ENCODE measurements around the gene MEAF6.
"Not testable (repeated sequence)": the region's sequence is repeated elsewhere in the genome, so short reads cannot be mapped to it uniquely, and the experiment has no call there.

MEAF6 gene

DNA sequence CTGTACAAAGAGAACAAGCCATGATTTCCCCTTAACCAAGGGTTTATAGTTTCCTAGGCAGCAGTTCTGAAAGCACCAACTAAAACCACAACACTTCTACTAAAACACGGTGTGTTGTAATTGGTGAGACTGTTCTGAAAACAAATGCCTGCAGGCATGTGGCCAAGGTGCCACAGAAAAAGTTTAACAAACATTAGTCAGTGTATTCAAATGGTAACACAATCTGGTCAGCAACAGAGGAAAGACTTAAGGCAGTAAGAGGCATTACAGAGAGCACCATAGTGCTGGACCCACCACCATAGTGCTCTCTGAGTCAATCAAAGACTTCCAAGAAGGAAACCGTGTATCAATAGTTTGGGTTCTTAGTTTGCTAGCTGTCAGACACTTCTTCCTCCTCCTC, 22.8 kb upstream of the MEAF6 start:
- peaks cover 10% of the 10 kb centered on the region for H3K36me3 ChIP-seq (ENCODE audit: control insufficient read depth, insufficient read depth, low read length)
- TF ChIP-seq, protein P1, sequence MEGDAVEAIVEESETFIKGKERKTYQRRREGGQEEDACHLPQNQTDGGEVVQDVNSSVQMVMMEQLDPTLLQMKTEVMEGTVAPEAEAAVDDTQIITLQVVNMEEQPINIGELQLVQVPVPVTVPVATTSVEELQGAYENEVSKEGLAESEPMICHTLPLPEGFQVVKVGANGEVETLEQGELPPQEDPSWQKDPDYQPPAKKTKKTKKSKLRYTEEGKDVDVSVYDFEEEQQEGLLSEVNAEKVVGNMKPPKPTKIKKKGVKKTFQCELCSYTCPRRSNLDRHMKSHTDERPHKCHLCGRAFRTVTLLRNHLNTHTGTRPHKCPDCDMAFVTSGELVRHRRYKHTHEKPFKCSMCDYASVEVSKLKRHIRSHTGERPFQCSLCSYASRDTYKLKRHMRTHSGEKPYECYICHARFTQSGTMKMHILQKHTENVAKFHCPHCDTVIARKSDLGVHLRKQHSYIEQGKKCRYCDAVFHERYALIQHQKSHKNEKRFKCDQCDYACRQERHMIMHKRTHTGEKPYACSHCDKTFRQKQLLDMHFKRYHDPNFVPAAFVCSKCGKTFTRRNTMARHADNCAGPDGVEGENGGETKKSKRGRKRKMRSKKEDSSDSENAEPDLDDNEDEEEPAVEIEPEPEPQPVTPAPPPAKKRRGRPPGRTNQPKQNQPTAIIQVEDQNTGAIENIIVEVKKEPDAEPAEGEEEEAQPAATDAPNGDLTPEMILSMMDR (IDR thresholded peaks at IDR 0.05; ENCODE audit: insufficient read depth, low read length, poor library complexity, severe bottlenecking): no peak
- H3K4me3 ChIP-seq (replicated peaks; ENCODE audit: low read depth, low read length): no peak overlapping the region
- DNase-seq (ENCODE audit: extremely low read depth, insufficient read length): no peak
- H3K27me3 ChIP-seq (replicated peaks; ENCODE audit: control insufficient read depth, insufficient read depth, low read length): no peaks in the 10 kb centered on the region

- DNase-seq (ENCODE audit: extremely low read depth, insufficient read length): no peak
Observed at GRCh38 chr1:37533317-37534093, 18.9 kb upstream of the MEAF6 start.

DNA sequence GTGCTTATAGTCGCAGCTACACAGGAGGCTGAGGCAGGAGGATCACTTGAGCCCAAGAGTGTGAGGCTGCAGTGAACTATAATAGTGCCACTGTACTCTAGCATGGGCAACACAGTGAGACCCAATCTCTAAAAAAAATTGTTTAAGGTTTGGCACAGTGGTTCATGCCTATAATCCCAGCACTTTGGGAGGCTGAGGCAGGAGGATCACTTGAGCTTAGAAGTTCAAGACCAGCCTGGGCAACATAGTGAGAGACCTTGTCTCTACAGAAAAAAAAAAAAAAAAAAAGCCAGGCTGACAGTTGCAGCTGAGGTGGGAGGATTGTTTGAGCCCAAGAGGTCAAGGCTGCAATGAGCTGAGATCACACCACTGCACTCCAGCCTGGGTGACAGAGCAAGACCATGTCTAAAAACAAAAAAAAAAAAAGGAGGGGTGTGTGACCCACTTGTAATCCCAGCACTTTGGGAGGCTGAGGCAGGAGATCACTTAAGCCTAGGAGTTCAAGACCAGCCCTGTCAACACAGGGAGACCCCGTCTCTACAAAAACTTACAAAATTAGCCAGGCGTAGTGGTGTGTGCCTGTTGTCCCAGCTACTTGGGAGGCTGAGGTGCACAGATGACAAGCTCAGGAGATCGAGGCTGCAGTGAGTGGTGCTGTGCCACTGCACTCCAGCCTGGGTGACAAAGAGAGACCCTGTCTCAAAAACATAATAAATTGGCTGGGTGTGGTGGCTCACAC, 18.0 kb upstream of the MEAF6 start:
- H3K4me3 ChIP-seq (replicated peaks; ENCODE audit: low read depth, low read length); H3K36me3 ChIP-seq (ENCODE audit: control insufficient read depth, insufficient read depth, low read length); DNase-seq (ENCODE audit: extremely low read depth, insufficient read length); H3K27me3 ChIP-seq (replicated peaks; ENCODE audit: control insufficient read depth, insufficient read depth, low read length): not testable (repeated sequence)

More at GRCh38 chr1:37533317-37534093, 18.9 kb upstream of the MEAF6 start:
- Histone ChIP-seq H3K4me3 (replicated peaks; ENCODE audit: low read depth, low read length) (no peak overlapping the region), H3K36me3 (ENCODE audit: control insufficient read depth, insufficient read depth, low read length) (peaks cover 1% of the 10 kb centered on the region), H3K27me3 (replicated peaks; ENCODE audit: control insufficient read depth, insufficient read depth, low read length) (no peaks in the 10 kb centered on the region)
- TF ChIP-seq, protein P1 (IDR thresholded peaks at IDR 0.05; ENCODE audit: insufficient read depth, low read length, poor library complexity, severe bottlenecking): no peak

GRCh38 chr1:37529888-37530287, 15.3 kb upstream of the MEAF6 start:
- DNase-seq (ENCODE audit: extremely low read depth, insufficient read length); H3K27me3 ChIP-seq (replicated peaks; ENCODE audit: control insufficient read depth, insufficient read depth, low read length); H3K4me3 ChIP-seq (replicated peaks; ENCODE audit: low read depth, low read length); H3K36me3 ChIP-seq (ENCODE audit: control insufficient read depth, insufficient read depth, low read length): not testable (repeated sequence)

- H3K27me3 ChIP-seq (replicated peaks; ENCODE audit: control insufficient read depth, insufficient read depth, low read length): no peaks in the 10 kb centered on the region
- TF ChIP-seq, protein P1 (IDR thresholded peaks at IDR 0.05; ENCODE audit: insufficient read depth, low read length, poor library complexity, severe bottlenecking): no peak
- H3K36me3 ChIP-seq (ENCODE audit: control insufficient read depth, insufficient read depth, low read length): no peaks in the 10 kb centered on the region
- no peak for DNase-seq (ENCODE audit: extremely low read depth, insufficient read length)
- H3K4me3 ChIP-seq (replicated peaks; ENCODE audit: low read depth, low read length): no peak overlapping the region
Observed at GRCh38 chr1:37519613-37520012, 5.0 kb upstream of the MEAF6 start.

DNA sequence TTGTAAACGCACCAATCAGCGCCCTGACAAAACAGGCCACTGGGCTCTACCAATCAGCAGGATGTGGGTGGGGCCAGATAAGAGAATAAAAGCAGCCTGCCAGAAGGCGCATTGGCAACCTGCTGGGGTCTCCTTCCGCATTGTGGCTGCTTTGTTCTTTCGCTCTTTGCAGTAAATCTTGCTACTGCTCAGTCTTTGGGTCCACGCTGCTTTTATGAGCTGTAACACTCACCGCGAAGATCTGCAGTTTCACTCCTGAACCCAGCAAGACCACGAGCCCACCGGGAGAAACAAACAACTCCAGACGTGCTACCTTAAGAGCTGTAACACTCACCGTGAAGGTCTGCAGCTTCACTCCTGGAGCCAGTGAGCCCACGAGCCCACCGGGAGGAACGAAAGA, 4.4 kb upstream of the MEAF6 start:
- not testable (repeated sequence) for H3K36me3 ChIP-seq (ENCODE audit: control insufficient read depth, insufficient read depth, low read length); H3K4me3 ChIP-seq (replicated peaks; ENCODE audit: low read depth, low read length); H3K27me3 ChIP-seq (replicated peaks; ENCODE audit: control insufficient read depth, insufficient read depth, low read length); DNase-seq (ENCODE audit: extremely low read depth, insufficient read length)

DNA sequence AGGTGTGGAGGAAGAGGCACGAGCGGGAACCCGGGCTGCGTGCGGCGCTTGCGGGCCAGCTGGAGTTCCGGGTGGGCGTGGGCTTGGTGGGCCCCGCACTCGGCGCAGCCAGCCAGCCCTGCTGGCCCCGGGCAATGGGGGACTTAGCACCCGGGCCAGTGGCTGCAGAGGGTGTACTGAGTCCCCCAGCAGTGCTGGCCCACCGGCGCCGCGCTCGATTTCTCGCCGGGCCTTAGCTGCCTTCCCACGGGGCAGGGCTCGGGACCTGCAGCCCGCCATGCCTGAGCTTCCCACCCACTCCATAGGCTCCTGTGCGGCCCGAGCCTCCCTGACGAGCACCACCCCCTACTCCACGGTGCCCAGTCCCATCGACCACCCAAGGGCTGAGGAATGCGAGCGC, 3.7 kb upstream of the MEAF6 start:
- not testable (repeated sequence) for H3K36me3 ChIP-seq (ENCODE audit: control insufficient read depth, insufficient read depth, low read length); H3K27me3 ChIP-seq (replicated peaks; ENCODE audit: control insufficient read depth, insufficient read depth, low read length); H3K4me3 ChIP-seq (replicated peaks; ENCODE audit: low read depth, low read length); DNase-seq (ENCODE audit: extremely low read depth, insufficient read length)
